GM23248 (cell line): ENCODE results near the gene RPL13. TPM values are rescaled to one million over a fixed set of nuclear protein-coding genes. Genes with fewer than 3 reads are reported as not detected.

Experiments used
- DNase-seq: peaks from one replicate; pipeline ENCODE4 v3.0.0-alpha.2; 2015
- H2AFZ ChIP-seq: fragments of 200-600 bp; sonication (generic); 2 replicates; pipeline ENCODE4 v1.6.1; 2016; ENCODE audit warnings: antibody characterized with exemption
- H3F3A ChIP-seq: fragments of 200-600 bp; sonication (generic); 2 replicates; pipeline ENCODE4 v1.6.1; 2016; ENCODE audit warnings: mild to moderate bottlenecking, antibody characterized with exemption, mixed run types; ENCODE audit not compliant: insufficient read depth
- H3K27ac ChIP-seq: fragments of 200-600 bp; sonication (generic); 2 replicates; pipeline ENCODE4 v1.5.1; 2016; ENCODE audit warnings: mild to moderate bottlenecking
- H3K27me3 ChIP-seq: fragments of 200-600 bp; sonication (generic); replicated peaks from 2 replicates; pipeline ENCODE4 v1.6.1; 2016; ENCODE audit warnings: mild to moderate bottlenecking; ENCODE audit not compliant: insufficient read depth
- H3K36me3 ChIP-seq: fragments of 200-600 bp; sonication (generic); 2 replicates; pipeline ENCODE4 v1.6.1; 2016; ENCODE audit warnings: low read depth, mild to moderate bottlenecking
- H3K4me1 ChIP-seq: fragments of 200-600 bp; sonication (generic); 2 replicates; pipeline ENCODE4 v1.6.1; 2016; ENCODE audit warnings: mild to moderate bottlenecking; ENCODE audit not compliant: insufficient read depth
- H3K4me2 ChIP-seq: fragments of 200-600 bp; sonication (generic); one replicate; pipeline ENCODE4 v1.6.1; 2016; ENCODE audit warnings: mild to moderate bottlenecking; ENCODE audit not compliant: unreplicated experiment
- H3K4me3 ChIP-seq: fragments of 200-600 bp; sonication (generic); 2 replicates; pipeline ENCODE4 v1.5.1; 2016; ENCODE audit warnings: mild to moderate bottlenecking
- H3K79me2 ChIP-seq: fragments of 200-600 bp; sonication (generic); 2 replicates; pipeline ENCODE4 v1.6.1; 2016; ENCODE audit warnings: mild to moderate bottlenecking; ENCODE audit not compliant: insufficient read depth
- H3K9ac ChIP-seq: fragments of 200-600 bp; sonication (generic); 2 replicates; pipeline ENCODE4 v1.6.1; 2016; ENCODE audit warnings: mild to moderate bottlenecking
- H3K9me2 ChIP-seq: fragments of 200-600 bp; sonication (generic); 2 replicates; pipeline ENCODE4 v1.6.1; 2016; ENCODE audit warnings: mixed run types, mild to moderate bottlenecking, moderate library complexity; ENCODE audit not compliant: insufficient read depth
- H3K9me3 ChIP-seq: fragments of 200-600 bp; sonication (generic); one replicate; pipeline ENCODE4 v1.6.1; 2017; ENCODE audit warnings: low read depth
- H4K20me1 ChIP-seq: fragments of 200-600 bp; sonication (generic); 2 replicates; pipeline ENCODE4 v1.6.0; 2016; ENCODE audit not compliant: insufficient read depth
- EZH2 ChIP-seq: fragments of 200-600 bp; sonication (generic); IDR thresholded peaks from 2 replicates; pipeline ENCODE4 v1.6.1; 2018; ENCODE audit warnings: antibody characterized with exemption, mild to moderate bottlenecking; ENCODE audit not compliant: insufficient read depth, poor library complexity, severe bottlenecking
- EZH2phosphoT487 ChIP-seq: fragments of 200-600 bp; sonication (generic); IDR thresholded peaks from 2 replicates; pipeline ENCODE4 v1.6.1; 2018; ENCODE audit warnings: antibody characterized with exemption, moderate library complexity, mild to moderate bottlenecking, low read depth; ENCODE audit not compliant: insufficient read depth
- WGBS, 2 experiments: methylation state at CpG; one replicate each; pipeline ENCODE4 v1.1.6; 2015 to 2017; ENCODE audit warnings: low lambda C conversion rate in 2 of 2, low coverage in 1 of 2; ENCODE audit errors: missing lambda C conversion rate in 2 of 2; 5-methylcytosine and 5-hydroxymethylcytosine counted together
- in situ Hi-C: fragments of 300-500 bp; cut with MboI; formaldehyde crosslinking; loops from 2 replicates; pipeline ENCODE4 v1.15.0; 2020
- polyA plus RNA-seq: library from polyadenylated mRNA; unstranded; fragments of >200 nt; fragmentation: Nextera tagmentation; extraction: Ambion mirVana; gene quantifications from 2 replicates; pipeline ENCODE4 v1.2.1, GENCODE V29; 2016
- total RNA-seq: library from RNA; depleted of rRNA; stranded (reverse); fragments of >200 nt; shearing (Covaris generic); gene quantifications from 2 replicates; pipeline ENCODE4 v1.2.3, GENCODE V29; 2014

Gene RPL13
- total and polyA plus RNA-seq, 2 experiments from 2014 or later, result 1,418 to 3,580 TPM

DNA sequence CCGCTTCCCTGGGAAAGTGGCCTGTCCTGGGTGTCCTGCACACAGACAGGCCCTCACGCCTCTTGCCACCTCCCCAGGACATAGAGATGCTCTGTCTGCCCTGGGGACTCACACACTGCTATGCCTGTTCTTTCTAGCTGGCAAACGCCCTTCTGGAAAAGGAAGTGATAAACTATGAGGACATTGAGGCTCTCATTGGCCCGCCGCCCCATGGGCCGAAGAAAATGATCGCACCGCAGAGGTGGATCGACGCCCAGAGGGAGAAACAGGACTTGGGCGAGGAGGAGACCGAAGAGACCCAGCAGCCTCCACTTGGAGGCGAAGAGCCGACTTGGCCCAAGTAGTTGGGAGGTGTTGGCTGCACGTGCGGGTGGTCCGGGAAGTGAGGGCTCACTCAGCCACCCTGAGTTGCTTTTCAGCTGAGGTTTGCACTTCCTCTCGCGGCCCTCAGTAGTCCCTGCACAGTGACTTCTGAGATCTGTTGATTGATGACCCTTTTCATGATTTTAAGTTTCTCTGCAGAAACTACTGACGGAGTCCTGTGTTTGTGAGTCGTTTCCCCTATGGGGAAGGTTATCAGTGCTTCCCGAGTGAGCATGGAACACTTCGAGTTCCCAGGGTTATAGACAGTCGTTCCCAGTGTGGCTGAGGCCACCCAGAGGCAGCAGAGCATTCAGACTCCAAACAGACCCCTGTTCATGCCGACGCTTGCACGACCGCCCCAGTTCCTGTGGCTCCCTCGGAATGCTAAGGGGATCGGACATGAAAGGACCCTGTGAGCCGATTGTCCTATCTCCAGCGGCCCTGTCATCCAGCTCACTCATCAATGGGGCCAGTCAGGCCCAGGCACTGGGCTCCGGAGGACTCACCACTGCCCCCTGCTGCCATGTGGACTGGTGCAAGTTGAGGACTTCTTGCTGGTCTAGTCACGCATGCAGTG lies 3.5 kb upstream of the RPL13 start:
- WGBS, 2 experiments, result 67% methylated on average over 34 of the region's 34 CpGs
- Histone ChIP-seq H3K9me3 (no peaks in the 10 kb centered on the region), H3K4me2 (no peak overlapping the region), H3K36me3 (peaks cover 13% of the 10 kb centered on the region), H3K4me1 (peaks cover 17% of the 10 kb centered on the region), H3K27me3 (no peaks in the 10 kb centered on the region), H3K9me2 (no peaks in the 10 kb centered on the region), H3F3A (peaks cover 19% of the 10 kb centered on the region), H3K9ac (no peak overlapping the region), H3K27ac (no peak overlapping the region), H3K4me3 (no peak overlapping the region), H3K79me2 (peaks cover 15% of the 10 kb centered on the region), H2AFZ (no peak overlapping the region), H4K20me1 (peaks cover 7% of the 10 kb centered on the region)
- in situ Hi-C loops, result no loop called here
- DNase-seq, result peak; percentile 85
- TF ChIP-seq EZH2 (no peak), EZH2phosphoT487 (no peak)

DNA sequence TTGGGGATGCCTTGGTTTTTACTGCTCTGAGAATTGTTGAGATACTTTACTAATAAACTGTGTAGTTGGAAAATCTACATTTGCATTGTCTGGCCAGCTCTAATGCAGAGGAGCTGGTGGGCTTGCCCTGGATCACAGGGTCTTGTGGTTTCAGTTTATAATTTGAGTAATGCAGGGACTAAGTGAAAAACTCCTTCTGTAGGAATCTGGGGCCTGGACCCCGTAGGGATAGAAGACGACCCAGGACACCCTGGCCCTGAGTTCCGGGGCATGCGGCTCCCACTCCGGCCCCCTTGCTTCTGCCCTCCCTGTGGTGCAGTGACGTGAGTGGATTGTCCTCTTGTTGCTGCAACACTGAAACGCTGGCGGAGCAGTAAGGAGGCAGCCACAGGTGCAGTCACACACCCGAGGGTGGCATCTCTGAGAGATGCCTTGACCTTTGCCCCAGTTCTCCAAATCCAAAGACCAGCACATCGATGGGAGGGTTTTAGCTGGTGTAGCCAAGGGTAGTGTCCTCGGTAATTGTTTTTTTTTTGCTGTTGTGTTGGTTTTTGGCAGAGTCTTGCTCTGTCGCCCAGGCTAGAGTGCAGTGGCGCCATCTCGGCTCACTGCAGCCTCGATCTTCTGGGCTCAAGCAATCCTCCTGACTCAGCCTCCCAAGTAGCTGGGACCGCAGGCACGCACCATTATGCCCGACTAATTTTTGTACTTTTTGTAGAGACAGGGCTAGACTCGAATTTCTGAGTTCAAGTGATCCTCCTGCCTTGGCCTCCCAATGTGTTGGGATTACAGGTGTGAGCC lies 2.6 kb upstream of the RPL13 start:
- Histone ChIP-seq H3F3A (peaks cover 28% of the 10 kb centered on the region), H3K79me2 (peaks cover 24% of the 10 kb centered on the region), H3K4me3 (no peak overlapping the region), H3K9me3 (no peaks in the 10 kb centered on the region), H3K27ac (peak overlapping the region; percentile 99; the same call in 1 of the 2 replicates), H3K27me3 (no peaks in the 10 kb centered on the region), H3K9ac (no peak overlapping the region), H3K9me2 (no peaks in the 10 kb centered on the region), H3K4me2 (no peak overlapping the region), H3K36me3 (peaks cover 21% of the 10 kb centered on the region), H2AFZ (no peak overlapping the region), H3K4me1 (peaks cover 26% of the 10 kb centered on the region), H4K20me1 (peaks cover 16% of the 10 kb centered on the region)
- in situ Hi-C loops, result no loop called here
- no peak for DNase-seq
- WGBS, 2 experiments, result 91 to 92% methylated on average over 19 of the region's 19 CpGs
- TF ChIP-seq EZH2phosphoT487, result no peak
- no peak for TF ChIP-seq EZH2

DNA sequence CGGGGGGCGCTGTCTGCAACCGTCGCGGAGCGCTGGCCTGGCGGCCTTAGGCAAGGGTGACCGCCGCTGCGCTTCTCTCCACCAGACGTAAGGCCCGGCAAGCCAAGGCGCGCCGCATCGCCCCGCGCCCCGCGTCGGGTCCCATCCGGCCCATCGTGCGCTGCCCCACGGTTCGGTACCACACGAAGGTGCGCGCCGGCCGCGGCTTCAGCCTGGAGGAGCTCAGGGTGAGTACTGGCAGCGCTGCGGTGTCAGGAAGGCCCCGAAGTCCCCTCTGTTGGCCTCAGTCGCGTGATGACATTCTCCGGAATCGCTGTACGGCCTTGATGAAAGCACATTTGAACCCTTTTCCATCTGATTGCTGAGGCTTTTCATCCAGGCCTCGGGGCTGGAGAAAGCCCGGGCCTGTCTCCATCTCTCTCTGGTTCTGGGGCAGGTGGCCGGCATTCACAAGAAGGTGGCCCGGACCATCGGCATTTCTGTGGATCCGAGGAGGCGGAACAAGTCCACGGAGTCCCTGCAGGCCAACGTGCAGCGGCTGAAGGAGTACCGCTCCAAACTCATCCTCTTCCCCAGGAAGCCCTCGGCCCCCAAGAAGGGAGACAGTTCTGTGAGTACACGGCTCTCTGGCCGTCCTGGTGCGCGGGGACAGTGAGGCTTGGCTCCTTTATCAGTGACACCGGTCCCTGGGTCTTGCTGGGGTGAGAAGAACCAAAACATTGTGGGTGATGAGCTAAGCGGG lies 831 bp downstream of the RPL13 start:
- Histone ChIP-seq H3K9me2 (no peaks in the 10 kb centered on the region), H3K4me2 (peak overlapping the region; percentile 93), H3K27me3 (no peaks in the 10 kb centered on the region), H3K27ac (peak overlapping the region; percentile 99), H4K20me1 (peaks cover 33% of the 10 kb centered on the region), H3K4me1 (peaks cover 38% of the 10 kb centered on the region), H3K79me2 (peaks cover 30% of the 10 kb centered on the region), H3K9me3 (no peaks in the 10 kb centered on the region), H3K36me3 (peaks cover 36% of the 10 kb centered on the region), H3K9ac (peak overlapping the region; percentile 96), H3K4me3 (peak overlapping the region; percentile 84), H2AFZ (no peak overlapping the region), H3F3A (peaks cover 60% of the 10 kb centered on the region)
- TF ChIP-seq EZH2 (no peak), EZH2phosphoT487 (no peak)
- DNase-seq, result peak; percentile 55
- WGBS, 2 experiments, result 7 to 8% methylated on average over 55 to 58 of the region's 58 CpGs
- in situ Hi-C loops, result no loop called here
